Measurements from ENCODE around the gene MAP4K4. TPM values are rescaled to one million over a fixed set of nuclear protein-coding genes. Genes with fewer than 3 reads are reported as not detected.

The MAP4K4 gene
- total and polyA plus RNA-seq, 2 of the 13 experiments (the other 11 are each of a cell fraction or from before 2014, with no cell fraction given), result 105 to 264 TPM

GRCh38 chr2:101861382-101861781 lies 163.9 kb downstream of the MAP4K4 start (continued):
- TF ChIP-seq PATZ1 (CRISPR knock-in tag; IDR thresholded peaks at IDR 0.05) (peak; percentile 35; the same call in 1 of the 2 replicates), ZSCAN20 (CRISPR knock-in tag; IDR thresholded peaks at IDR 0.05; ENCODE audit: borderline replicate concordance) (no peak), ATF6 (CRISPR knock-in tag; conservative IDR thresholded peaks at IDR 0.05) (no peak), NFE2 (CRISPR knock-in tag; IDR thresholded peaks at IDR 0.05) (no peak), ZNF225 (CRISPR knock-in tag; IDR thresholded peaks at IDR 0.05) (no peak), SRY (CRISPR knock-in tag; IDR thresholded peaks at IDR 0.05) (no peak), EP300 (IDR thresholded peaks at IDR 0.05; ENCODE audit: low read depth in 2 of 2, low read length in 2 of 2) (peak in 1 of 2 experiments; percentile 26; a peak in 1 of 4 replicates), EP300 (CRISPR knock-in tag; IDR thresholded peaks at IDR 0.05; ENCODE audit: borderline replicate concordance) (no peak), POGK (CRISPR knock-in tag; conservative IDR thresholded peaks at IDR 0.05) (no peak), ZSCAN30 (CRISPR knock-in tag; IDR thresholded peaks at IDR 0.05) (no peak), ATF5 (CRISPR knock-in tag; IDR thresholded peaks at IDR 0.05; ENCODE audit: low read depth) (no peak), HNF4A (CRISPR knock-in tag; IDR thresholded peaks at IDR 0.05) (0 out of 2 replicates have a peak, but pooled peaks have one; percentile 7), PBX3 (CRISPR knock-in tag; IDR thresholded peaks at IDR 0.05; ENCODE audit: borderline replicate concordance) (no peak), ZBTB21 (CRISPR knock-in tag; IDR thresholded peaks at IDR 0.05) (no peak), NFATC3 (CRISPR knock-in tag; IDR thresholded peaks at IDR 0.05) (no peak), ZNF431 (CRISPR knock-in tag; IDR thresholded peaks at IDR 0.05; ENCODE audit: borderline replicate concordance, low read depth) (no peak), ARHGAP35 (CRISPR knock-in tag; IDR thresholded peaks at IDR 0.05; ENCODE audit: borderline replicate concordance) (no peak), SRSF9 (IDR thresholded peaks at IDR 0.05; ENCODE audit: borderline replicate concordance, insufficient read depth, low read depth, low read length, poor library complexity, severe bottlenecking) (no peak)
- TF ChIP-seq, protein P1, sequence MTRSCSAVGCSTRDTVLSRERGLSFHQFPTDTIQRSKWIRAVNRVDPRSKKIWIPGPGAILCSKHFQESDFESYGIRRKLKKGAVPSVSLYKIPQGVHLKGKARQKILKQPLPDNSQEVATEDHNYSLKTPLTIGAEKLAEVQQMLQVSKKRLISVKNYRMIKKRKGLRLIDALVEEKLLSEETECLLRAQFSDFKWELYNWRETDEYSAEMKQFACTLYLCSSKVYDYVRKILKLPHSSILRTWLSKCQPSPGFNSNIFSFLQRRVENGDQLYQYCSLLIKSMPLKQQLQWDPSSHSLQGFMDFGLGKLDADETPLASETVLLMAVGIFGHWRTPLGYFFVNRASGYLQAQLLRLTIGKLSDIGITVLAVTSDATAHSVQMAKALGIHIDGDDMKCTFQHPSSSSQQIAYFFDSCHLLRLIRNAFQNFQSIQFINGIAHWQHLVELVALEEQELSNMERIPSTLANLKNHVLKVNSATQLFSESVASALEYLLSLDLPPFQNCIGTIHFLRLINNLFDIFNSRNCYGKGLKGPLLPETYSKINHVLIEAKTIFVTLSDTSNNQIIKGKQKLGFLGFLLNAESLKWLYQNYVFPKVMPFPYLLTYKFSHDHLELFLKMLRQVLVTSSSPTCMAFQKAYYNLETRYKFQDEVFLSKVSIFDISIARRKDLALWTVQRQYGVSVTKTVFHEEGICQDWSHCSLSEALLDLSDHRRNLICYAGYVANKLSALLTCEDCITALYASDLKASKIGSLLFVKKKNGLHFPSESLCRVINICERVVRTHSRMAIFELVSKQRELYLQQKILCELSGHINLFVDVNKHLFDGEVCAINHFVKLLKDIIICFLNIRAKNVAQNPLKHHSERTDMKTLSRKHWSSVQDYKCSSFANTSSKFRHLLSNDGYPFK (CRISPR knock-in tag; IDR thresholded peaks at IDR 0.05; ENCODE audit: borderline replicate concordance), result no peak
